ENCODE measurements around the gene NKD1.
"Not testable (repeated sequence)": the region's sequence is repeated elsewhere in the genome, so short reads cannot be mapped to it uniquely, and the experiment has no call there.

The NKD1 gene

DNA sequence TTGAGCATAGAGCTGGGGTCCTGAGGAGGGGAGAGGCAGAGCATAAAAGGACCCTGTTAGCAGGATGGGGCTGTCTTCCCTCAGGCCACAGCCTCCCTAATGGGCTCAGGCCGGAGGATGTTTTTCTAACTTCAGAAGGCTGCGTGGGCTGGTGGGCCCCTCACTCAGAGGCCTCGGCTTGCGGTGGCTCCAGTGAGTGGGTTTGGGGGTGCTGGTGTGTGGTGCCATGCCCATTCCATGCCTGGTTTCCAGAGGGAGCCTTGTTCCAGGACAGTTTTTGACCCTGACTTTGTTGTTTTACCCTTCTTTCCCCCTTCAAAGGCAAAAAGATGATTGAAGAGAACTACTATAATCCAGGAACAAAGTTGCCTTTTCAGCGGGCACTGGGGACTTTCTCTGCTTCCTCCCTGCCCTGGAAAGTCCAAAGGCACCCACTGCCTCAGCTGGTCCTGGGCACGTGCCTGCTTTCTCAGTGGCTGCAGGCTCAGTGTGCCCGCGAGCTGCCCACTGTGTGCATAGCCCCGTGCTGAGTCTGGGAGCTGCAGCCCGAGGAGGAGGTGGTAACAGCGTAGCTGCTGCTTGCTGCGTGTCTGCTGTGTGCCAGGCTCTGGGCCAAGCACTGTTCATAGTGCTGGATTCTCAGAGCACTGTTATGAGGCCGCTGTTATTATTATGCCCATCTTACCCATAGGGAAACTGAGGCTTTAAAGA is 11.8 kb downstream of the NKD1 start:
- DNase-seq = no peak

DNA sequence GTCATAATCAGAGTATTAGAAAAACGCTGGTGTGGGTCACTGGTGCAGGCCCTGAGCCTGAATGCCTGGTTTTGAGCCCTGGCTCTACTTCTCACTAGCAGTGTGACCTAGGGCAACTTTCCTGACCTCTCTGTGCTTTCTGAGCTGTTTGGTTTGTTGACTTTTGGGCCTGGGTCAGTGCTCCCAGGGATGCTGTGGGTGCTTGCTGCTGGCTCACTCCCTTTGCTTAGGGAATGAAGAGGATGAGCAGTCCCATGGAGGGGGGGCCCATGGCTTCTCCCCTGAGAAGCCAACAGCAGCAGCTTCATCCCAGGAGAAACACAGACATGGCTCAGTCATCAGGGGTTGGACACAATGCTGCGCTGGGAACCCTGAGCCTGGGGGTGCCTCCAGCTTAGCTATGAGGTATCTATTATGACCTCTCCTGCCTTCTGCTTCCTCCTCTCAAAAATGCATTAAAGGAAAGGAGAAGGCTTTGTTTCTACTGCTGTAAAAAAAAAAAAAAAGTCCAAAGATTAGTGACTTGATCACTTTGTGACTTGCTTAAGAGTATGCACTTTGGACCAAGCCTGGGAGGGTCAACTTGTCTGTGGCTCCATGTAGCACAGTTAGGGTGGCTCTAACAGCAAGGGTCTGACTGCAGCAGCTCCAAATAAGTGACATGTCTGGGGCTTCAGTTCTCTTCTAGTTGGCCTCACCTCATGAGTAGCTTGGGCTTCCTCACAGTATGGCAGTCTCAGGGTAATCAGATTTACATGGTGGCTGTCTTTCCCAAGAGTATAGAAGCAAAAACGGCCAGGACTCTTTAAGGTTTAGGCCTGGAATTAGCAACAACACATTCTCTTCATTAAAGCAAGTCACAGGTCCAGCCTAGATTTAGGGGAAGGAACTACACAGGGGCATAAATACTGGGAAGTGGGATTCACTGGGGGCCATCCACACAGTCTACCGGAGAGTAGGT is 13.0 kb downstream of the NKD1 start:
- no peak for DNase-seq

DNA sequence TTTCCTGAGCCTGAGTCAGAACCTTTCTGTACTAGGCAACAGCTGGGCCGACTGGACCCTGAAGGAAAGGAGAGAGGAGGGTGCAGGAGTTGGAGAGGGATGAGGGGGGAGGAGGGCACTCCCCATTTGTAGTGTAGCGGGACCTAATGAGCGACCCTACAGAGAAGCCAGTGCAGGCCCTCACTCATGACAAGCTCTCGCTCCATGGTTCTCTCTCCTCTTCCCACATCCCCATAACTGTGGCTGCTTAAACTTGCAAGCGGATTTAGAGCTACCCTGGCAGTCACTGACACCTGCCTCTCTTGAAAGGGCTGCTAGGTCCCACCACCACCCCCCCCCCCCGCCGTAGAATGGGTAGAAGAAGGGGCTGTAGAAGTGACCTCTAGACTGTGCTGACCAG is 14.5 kb downstream of the NKD1 start:
- no peak for DNase-seq

DNA sequence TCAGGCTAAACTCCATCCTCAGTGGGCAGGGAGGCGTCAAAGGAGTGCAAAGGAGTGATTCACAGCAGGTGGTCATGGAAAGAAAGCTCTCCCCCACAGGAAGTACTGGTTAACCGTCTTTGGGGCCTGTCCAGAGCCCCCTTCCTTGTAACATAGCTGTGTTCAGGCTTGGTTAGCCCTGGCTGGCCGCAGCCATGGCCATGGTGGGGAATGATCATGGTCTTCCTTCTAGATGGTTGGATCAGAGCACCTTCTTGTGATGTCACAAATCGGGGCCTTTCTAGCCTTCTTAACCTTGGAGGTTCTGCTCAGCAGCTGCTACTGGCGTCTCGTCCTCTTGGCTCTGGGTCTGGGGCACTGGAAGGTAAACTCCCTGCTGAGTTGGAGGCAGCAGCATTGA is 15.8 kb downstream of the NKD1 start:
- no peak for DNase-seq

- no peak for DNase-seq
These were observed 17.2 kb downstream of the NKD1 start for GRCh38 chr16:50565428-50565827.

DNA sequence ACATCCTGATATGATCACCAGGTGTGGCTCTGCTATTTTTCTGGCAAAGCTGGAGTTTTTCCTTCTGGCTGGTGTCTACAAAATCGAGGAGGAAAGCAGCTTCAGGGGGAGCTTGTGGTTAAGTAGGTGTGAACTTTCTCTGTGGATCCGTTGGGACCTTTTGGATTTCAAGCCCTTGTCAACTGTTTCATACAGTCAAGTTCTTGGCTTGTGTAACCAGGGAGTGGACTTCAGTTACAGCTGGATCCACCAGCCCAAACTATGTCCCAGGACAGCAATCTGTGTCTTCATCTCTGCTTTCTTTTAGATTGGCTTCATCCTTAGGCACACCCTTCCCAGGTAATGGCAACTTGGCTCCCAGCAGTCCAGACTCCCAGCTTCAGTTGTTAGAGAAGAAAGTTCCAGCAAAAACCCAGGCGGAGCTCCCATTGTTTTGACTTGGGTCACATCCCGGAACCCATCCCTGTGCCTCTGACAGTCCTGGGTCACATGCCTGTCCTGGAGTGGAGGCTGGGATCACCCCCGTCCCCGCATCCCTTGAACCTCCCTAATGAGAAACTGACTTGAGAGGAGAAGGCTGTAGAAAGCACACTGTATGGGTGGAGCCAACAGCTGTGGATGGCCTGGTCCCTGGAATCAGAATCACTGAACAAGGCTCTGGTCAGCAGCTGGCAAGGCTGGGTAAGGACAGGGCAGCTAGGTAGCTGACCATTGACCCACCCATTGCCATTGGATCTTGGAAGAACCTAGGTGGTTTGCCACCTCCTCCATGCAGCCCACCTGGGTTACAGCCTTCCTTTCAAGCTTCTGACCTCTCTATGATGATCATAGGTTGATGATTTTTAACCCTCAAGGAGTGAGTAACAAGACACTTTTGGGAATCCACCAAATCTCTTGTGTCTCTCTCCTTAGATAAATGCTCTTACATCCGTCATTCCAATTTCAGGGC is 18.1 kb downstream of the NKD1 start:
- no peak for DNase-seq

- no peak for DNase-seq
These were observed 19.5 kb downstream of the NKD1 start for GRCh38 chr16:50567651-50568050.

GRCh38 chr16:50568187-50568815 is 20.1 kb downstream of the NKD1 start:
- DNase-seq = no peak

DNA sequence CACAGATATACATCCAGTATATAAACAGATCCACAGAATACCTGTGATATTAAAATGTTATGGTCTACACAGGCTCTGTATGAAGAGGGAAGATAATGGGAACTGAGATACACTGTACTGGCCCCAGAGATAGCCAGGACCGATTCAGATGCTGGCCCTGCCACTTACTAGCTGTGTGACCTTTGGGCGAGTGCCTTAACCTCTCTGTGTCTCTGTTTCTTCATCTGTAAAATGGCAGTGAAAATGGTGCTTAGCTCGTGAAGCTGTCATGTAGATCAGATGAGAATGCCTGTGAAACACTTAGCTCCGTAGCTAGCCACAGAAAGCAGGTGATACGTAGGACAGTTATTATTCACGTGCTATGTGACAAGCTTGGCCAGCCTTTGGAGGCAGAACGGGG is 22.2 kb downstream of the NKD1 start:
- DNase-seq = no peak

DNA sequence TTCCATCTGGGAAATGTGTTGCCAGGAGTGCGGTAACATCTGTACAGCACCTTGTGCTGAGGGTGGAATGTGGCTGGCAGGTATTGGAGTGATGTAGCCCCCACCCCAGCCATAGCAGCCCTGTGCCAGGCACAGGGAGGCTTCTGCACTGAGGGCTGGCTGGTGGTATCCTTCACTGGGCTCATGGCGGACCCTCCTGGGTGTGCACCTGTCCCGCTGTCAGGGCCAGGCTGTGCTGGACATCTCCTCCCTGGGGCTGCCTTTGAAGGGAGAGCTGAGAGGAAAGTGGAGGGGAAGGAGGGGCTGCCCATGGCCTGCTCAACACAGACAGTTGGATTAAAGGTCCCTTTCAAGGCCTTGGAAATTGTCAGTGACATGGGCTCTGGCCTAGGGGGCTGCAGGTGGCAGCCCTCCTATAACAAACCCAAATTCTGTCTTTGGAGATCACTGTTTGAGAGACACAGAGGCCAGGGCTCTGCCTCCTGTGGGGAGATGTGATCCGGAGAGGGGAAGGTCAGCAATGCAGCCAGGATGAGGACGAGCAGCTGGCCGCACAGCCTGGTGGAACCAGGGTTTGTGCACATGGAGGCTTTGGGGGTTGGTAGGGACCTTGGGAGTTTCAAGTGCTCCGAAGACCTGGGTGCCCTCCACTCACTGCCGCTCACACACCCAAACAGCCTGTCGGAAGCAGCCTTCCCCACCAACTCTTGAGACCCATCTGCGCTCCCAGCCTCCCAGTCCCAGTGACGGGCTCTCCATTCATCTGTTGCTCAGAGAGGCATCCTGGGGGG is 22.8 kb downstream of the NKD1 start:
- DNase-seq = no peak

- no peak for DNase-seq
These were observed 23.6 kb downstream of the NKD1 start for GRCh38 chr16:50571786-50572185.

DNA sequence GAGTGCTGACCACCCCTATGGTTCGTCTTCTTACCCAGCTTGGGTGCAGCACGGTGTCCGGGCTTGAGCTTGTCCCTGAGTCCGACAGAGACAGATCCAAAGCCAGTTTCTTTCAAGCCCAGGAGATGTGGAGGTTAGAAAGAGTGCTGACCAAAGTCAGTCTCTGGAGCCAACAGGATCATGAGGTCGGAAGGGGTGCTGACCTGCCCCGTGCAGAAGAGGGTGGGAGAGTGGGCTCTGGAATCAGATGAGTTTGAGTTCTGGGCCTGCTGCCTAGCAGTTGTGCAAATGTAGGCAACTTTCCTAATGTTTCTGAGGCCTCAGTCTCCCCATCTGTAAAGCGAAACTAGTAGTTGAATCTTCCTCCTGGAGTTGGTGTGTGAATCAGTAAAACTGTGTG is 24.5 kb downstream of the NKD1 start:
- no peak for DNase-seq

DNA sequence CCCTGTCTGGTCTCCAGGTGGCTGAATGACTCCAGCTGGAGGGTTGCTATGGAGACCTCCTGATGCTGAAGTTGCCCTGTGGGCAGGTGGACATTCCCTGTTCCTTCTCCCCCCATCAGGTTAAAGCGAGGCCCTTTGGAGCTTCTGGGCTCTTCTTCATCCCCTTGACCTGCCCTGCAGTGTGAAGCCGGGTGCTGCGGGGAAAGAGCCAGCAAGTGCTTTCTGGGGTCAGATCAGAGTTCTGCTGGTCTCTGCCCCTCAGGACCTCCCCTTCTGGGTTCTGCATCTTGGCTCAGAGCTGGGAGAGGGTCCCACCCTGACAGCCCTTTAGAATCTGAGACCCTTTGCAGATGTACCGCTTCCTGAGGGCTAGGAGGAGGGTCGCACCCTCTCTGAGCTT is 25.1 kb downstream of the NKD1 start:
- no peak for DNase-seq

DNA sequence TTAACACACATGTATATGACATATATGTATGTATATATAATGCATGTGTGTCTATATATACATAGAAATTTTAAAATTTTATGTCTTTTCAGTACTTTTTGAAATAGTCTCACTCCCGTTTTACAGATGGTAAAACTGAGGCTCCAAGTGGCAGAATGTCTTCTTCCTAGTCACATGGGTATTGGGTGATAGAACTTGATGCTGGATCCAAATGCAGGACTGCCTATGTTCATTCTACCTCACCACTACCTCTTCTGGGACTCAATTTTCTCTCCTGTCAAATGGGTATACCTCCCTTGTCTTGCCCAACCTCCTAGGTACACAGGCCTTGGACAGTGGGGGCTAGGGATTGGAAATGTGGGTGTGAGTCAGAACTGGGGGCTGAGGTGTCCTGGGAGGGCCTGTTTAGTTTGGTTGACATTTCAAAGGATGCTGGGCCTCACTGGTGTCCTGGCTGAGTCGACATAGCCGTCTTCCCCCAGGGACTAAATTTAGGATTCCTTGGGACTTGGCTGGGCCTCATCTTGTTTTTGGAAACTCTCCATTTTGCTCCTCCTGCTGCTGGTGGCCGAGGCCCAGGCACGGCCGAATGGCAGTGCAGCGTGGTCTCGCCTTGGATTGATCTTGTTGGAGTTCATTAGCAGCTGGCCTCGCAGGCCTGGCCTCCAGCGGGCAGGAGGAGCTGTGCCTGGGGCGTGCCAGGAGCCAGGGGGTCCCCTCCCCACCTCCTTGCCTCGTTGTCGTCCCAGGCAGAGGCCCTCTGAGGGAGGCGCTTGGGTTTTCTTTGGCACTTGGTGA is 25.9 kb downstream of the NKD1 start:
- no peak for DNase-seq

DNA sequence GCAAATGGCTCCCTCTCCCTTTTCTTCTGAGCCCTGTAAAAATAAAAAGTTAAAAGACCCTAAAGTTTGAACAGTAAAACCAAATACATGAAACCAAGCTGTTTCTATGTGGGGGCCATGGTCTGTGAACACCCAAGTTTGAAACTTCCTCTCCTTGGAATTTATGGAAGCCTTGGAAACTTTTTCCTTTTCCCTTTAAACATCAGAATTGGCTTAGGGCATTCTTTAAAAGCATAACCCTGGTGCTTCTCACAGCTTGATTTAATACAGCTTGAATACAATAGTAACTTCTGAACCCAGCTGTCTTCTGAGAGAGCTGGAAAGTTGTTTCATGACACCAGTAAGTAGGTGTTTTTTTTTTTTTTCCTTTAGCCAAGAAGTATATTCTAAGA is 26.5 kb downstream of the NKD1 start:
- DNase-seq = no peak

DNA sequence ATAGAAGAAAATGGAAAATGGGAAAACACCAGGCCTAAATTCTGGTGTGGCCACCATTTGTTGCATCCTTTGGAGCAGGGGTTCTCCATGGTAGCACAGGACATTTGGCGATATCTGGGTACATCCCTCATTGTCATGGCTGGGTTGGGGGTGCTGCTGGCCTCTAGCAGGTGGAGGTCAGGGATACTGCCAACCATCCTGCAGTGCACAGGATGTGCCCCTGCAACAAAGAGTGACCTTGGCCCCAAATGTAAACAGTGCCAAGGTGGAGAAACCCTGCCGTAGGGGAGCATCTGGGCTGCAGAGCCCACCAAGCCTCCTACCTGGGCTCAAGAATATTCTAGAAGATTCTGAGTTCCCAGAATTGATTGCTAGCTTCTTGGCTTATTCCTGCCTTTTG is 27.5 kb downstream of the NKD1 start:
- DNase-seq = no peak

- no peak for DNase-seq
These were observed 28.4 kb downstream of the NKD1 start for GRCh38 chr16:50576403-50577113.

- DNase-seq = no peak
These were observed 29.9 kb downstream of the NKD1 start for GRCh38 chr16:50578137-50578536.

GRCh38 chr16:50579373-50579772 is 31.2 kb downstream of the NKD1 start:
- DNase-seq = not testable (repeated sequence)

GRCh38 chr16:50580180-50580798 is 32.1 kb downstream of the NKD1 start:
- DNase-seq = no peak
